ENCODE measurements around the gene ATMIN. TPM values are rescaled to one million over a fixed set of nuclear protein-coding genes. Genes with fewer than 3 reads are reported as not detected.

Gene ATMIN
- total RNA-seq, 1 donor from 2014 or later: 22.0 TPM

GRCh38 chr16:81018496-81018895, 17.1 kb upstream of the ATMIN start:
- Histone ChIP-seq H3K4me3 (no peak overlapping the region), H3K36me3 (peaks cover 81% of the 10 kb centered on the region), H3K9me3 (replicated peaks) (no peaks in the 10 kb centered on the region), H3K4me1 (no peaks in the 10 kb centered on the region), H3K27ac (replicated peaks) (no peak overlapping the region), H3K27me3 (ENCODE audit: low read depth) (no peaks in the 10 kb centered on the region)
- intact Hi-C loops (cut with micrococcal nuclease): no loop called here
- DNase-seq: no peak
- TF ChIP-seq CTCF (IDR thresholded peaks at IDR 0.05; ENCODE audit: borderline replicate concordance): no peak

GRCh38 chr16:81026429-81026828, 9.2 kb upstream of the ATMIN start:
- H3K27me3 ChIP-seq (ENCODE audit: low read depth): no peaks in the 10 kb centered on the region
- H3K4me3 ChIP-seq: no peak overlapping the region
- DNase-seq: no peak
- peaks cover 34% of the 10 kb centered on the region for H3K36me3 ChIP-seq
- H3K9me3 ChIP-seq (replicated peaks): no peaks in the 10 kb centered on the region
- intact Hi-C loops (cut with micrococcal nuclease): no loop called here
- no peaks in the 10 kb centered on the region for H3K4me1 ChIP-seq
- no peak overlapping the region for H3K27ac ChIP-seq (replicated peaks)
- no peak for TF ChIP-seq CTCF (IDR thresholded peaks at IDR 0.05; ENCODE audit: borderline replicate concordance)

- Histone ChIP-seq H3K4me3 (no peak overlapping the region), H3K9me3 (replicated peaks) (no peaks in the 10 kb centered on the region), H3K27me3 (ENCODE audit: low read depth) (no peaks in the 10 kb centered on the region), H3K27ac (replicated peaks) (no peak overlapping the region), H3K36me3 (peaks cover 5% of the 10 kb centered on the region), H3K4me1 (no peaks in the 10 kb centered on the region)
- intact Hi-C loops (cut with micrococcal nuclease): loop anchor here (10.0 kb wide), 1 partner anchor 705 kb away; no protein-coding TSS in a partner anchor
- DNase-seq: no peak
- no peak for TF ChIP-seq CTCF (IDR thresholded peaks at IDR 0.05; ENCODE audit: borderline replicate concordance)
These were observed 5.6 kb upstream of the ATMIN start for GRCh38 chr16:81029930-81030604.

GRCh38 chr16:81035975-81036750, 521 bp downstream of the ATMIN start:
- H3K9me3 ChIP-seq (replicated peaks): no peaks in the 10 kb centered on the region
- TF ChIP-seq CTCF (IDR thresholded peaks at IDR 0.05; ENCODE audit: borderline replicate concordance): peak; percentile 13
- H3K36me3 ChIP-seq: no peaks in the 10 kb centered on the region
- no peaks in the 10 kb centered on the region for H3K27me3 ChIP-seq (ENCODE audit: low read depth)
- intact Hi-C loops (cut with micrococcal nuclease): loop anchor here (10.0 kb wide), 1 partner anchor 699 kb away; no protein-coding TSS in a partner anchor
- peak; percentile 20 for DNase-seq
- H3K4me3 ChIP-seq: peak overlapping the region; percentile 77
- peaks cover 47% of the 10 kb centered on the region for H3K4me1 ChIP-seq
- H3K27ac ChIP-seq (replicated peaks): peak overlapping the region; percentile 89

GRCh38 chr16:81036751-81037350, 1.2 kb downstream of the ATMIN start:
- H3K9me3 ChIP-seq (replicated peaks): no peaks in the 10 kb centered on the region
- intact Hi-C loops (cut with micrococcal nuclease): loop anchor here (10.0 kb wide), 1 partner anchor 698 kb away; no protein-coding TSS in a partner anchor
- no peaks in the 10 kb centered on the region for H3K27me3 ChIP-seq (ENCODE audit: low read depth)
- peak overlapping the region; percentile 89 for H3K27ac ChIP-seq (replicated peaks)
- H3K4me3 ChIP-seq: peak overlapping the region; percentile 77
- TF ChIP-seq CTCF (IDR thresholded peaks at IDR 0.05; ENCODE audit: borderline replicate concordance): no peak
- peaks cover 47% of the 10 kb centered on the region for H3K4me1 ChIP-seq
- no peak for DNase-seq
- peaks cover 6% of the 10 kb centered on the region for H3K36me3 ChIP-seq

Data from left ventricle myocardium inferior (tissue), 1 donor.